ENCODE results near the gene PPM1H.

The PPM1H gene

DNA sequence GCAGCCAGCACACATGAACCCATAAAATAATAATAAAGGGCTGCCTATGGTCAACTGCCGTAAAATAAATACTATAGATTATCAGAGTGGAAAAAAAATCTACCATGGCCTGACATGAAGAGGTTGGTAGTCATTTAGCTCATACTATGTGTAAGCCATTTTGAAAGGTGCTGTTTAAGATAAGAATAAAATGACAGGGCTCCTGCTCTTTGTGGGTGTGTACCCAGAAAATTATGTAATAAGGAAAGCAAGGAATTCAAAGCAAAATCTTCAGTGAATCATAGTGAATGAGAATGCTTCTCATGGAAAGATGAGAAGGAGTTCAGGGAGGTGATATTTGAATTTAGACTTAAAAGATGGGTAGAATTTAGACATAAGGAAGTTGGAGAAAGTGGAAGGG lies 42.9 kb upstream of the PPM1H start:
- H4K20me1 ChIP-seq (ENCODE audit: insufficient read depth, low read length) = no peaks in the 10 kb centered on the region
- H3K27ac ChIP-seq (ENCODE audit: low read length) = no peak overlapping the region
- H3K4me2 ChIP-seq (ENCODE audit: low read length) = no peak overlapping the region
- no peak overlapping the region for H3K9ac ChIP-seq (ENCODE audit: low read length)
- no peak for TF ChIP-seq EZH2phosphoT487 (IDR thresholded peaks at IDR 0.05; ENCODE audit: low read depth)
- TF ChIP-seq, protein P1, sequence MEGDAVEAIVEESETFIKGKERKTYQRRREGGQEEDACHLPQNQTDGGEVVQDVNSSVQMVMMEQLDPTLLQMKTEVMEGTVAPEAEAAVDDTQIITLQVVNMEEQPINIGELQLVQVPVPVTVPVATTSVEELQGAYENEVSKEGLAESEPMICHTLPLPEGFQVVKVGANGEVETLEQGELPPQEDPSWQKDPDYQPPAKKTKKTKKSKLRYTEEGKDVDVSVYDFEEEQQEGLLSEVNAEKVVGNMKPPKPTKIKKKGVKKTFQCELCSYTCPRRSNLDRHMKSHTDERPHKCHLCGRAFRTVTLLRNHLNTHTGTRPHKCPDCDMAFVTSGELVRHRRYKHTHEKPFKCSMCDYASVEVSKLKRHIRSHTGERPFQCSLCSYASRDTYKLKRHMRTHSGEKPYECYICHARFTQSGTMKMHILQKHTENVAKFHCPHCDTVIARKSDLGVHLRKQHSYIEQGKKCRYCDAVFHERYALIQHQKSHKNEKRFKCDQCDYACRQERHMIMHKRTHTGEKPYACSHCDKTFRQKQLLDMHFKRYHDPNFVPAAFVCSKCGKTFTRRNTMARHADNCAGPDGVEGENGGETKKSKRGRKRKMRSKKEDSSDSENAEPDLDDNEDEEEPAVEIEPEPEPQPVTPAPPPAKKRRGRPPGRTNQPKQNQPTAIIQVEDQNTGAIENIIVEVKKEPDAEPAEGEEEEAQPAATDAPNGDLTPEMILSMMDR (IDR thresholded peaks at IDR 0.05; ENCODE audit: low read depth, low read length) = no peak
- no peak overlapping the region for H3K4me3 ChIP-seq (ENCODE audit: low read length)
- H3K36me3 ChIP-seq (replicated peaks; ENCODE audit: low read depth, low read length) = no peaks in the 10 kb centered on the region
- peaks cover 4% of the 10 kb centered on the region; the same call in 1 of the 2 replicates for H3K4me1 ChIP-seq (ENCODE audit: low read length)
- H3K9me3 ChIP-seq (ENCODE audit: insufficient read depth, low read length) = no peaks in the 10 kb centered on the region
- H3K27me3 ChIP-seq (ENCODE audit: low read depth, low read length) = no peaks in the 10 kb centered on the region; the same call in 1 of the 2 replicates
- no peaks in the 10 kb centered on the region for H3K79me2 ChIP-seq (ENCODE audit: low read length)
- H2AFZ ChIP-seq (ENCODE audit: low read depth, low read length) = no peak overlapping the region

DNA sequence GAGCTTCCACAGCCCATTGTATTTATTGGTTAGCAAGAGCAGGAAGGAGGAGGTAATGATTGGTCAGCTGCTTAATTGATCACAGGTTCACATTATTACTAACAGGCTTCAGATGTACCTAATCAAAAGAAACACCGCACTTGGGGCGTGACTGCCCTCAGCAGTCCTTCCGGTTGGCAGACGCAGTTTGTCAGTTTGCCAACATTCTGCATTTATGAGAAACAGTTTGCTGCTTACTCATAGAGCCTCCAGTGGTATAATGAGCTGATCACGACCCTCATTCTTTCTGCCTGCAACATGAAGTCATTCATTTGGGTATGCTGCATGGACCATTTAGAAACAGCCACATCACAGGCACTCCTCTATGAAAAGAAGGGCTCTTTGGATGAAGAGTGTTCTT lies 42.5 kb upstream of the PPM1H start:
- TF ChIP-seq, protein P1 (IDR thresholded peaks at IDR 0.05; ENCODE audit: low read depth, low read length) = no peak
- TF ChIP-seq EZH2phosphoT487 (IDR thresholded peaks at IDR 0.05; ENCODE audit: low read depth) = no peak
- Histone ChIP-seq H3K9ac (ENCODE audit: low read length) (no peak overlapping the region), H3K27me3 (ENCODE audit: low read depth, low read length) (no peaks in the 10 kb centered on the region; the same call in 1 of the 2 replicates), H3K36me3 (replicated peaks; ENCODE audit: low read depth, low read length) (no peaks in the 10 kb centered on the region), H3K27ac (ENCODE audit: low read length) (no peak overlapping the region), H3K79me2 (ENCODE audit: low read length) (no peaks in the 10 kb centered on the region), H3K9me3 (ENCODE audit: insufficient read depth, low read length) (no peaks in the 10 kb centered on the region), H2AFZ (ENCODE audit: low read depth, low read length) (no peak overlapping the region), H3K4me2 (ENCODE audit: low read length) (no peak overlapping the region), H3K4me1 (ENCODE audit: low read length) (peaks cover 4% of the 10 kb centered on the region; the same call in 1 of the 2 replicates), H3K4me3 (ENCODE audit: low read length) (no peak overlapping the region), H4K20me1 (ENCODE audit: insufficient read depth, low read length) (no peaks in the 10 kb centered on the region)

DNA sequence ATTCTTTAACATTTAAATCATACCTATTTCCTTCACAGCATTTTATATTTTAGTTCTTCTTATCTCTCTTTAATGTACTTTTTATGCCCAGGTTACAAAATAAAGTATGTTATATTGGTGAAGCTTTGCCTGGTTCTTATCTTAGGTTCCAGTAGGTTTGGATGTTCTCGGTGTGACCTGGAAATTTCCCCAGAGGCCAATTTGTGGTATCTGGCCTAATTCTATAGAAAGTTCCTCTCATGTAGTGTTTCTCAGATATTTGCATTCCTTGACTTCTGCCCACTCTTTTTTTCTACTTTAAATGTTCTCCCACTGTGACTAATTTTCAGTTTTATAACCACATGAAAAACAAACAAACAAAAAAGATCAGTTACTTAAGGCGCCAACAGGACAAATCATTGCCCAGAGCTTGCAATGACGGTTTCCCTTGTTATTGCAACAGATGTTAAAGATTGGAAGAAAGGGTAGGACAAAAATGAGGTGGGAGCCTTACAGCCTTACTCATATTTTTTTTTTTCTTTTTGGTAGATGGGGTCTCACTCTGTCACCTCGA lies 41.2 kb upstream of the PPM1H start:
- Histone ChIP-seq H2AFZ (ENCODE audit: low read depth, low read length) (no peak overlapping the region), H4K20me1 (ENCODE audit: insufficient read depth, low read length) (no peaks in the 10 kb centered on the region), H3K79me2 (ENCODE audit: low read length) (no peaks in the 10 kb centered on the region), H3K9ac (ENCODE audit: low read length) (no peak overlapping the region), H3K4me2 (ENCODE audit: low read length) (no peak overlapping the region), H3K36me3 (replicated peaks; ENCODE audit: low read depth, low read length) (no peaks in the 10 kb centered on the region), H3K9me3 (ENCODE audit: insufficient read depth, low read length) (no peaks in the 10 kb centered on the region), H3K27ac (ENCODE audit: low read length) (no peak overlapping the region), H3K27me3 (ENCODE audit: low read depth, low read length) (no peaks in the 10 kb centered on the region; the same call in 1 of the 2 replicates), H3K4me3 (ENCODE audit: low read length) (no peak overlapping the region), H3K4me1 (ENCODE audit: low read length) (peaks cover 4% of the 10 kb centered on the region; the same call in 1 of the 2 replicates)
- TF ChIP-seq EZH2phosphoT487 (IDR thresholded peaks at IDR 0.05; ENCODE audit: low read depth) = no peak
- TF ChIP-seq, protein P1 (IDR thresholded peaks at IDR 0.05; ENCODE audit: low read depth, low read length) = no peak

DNA sequence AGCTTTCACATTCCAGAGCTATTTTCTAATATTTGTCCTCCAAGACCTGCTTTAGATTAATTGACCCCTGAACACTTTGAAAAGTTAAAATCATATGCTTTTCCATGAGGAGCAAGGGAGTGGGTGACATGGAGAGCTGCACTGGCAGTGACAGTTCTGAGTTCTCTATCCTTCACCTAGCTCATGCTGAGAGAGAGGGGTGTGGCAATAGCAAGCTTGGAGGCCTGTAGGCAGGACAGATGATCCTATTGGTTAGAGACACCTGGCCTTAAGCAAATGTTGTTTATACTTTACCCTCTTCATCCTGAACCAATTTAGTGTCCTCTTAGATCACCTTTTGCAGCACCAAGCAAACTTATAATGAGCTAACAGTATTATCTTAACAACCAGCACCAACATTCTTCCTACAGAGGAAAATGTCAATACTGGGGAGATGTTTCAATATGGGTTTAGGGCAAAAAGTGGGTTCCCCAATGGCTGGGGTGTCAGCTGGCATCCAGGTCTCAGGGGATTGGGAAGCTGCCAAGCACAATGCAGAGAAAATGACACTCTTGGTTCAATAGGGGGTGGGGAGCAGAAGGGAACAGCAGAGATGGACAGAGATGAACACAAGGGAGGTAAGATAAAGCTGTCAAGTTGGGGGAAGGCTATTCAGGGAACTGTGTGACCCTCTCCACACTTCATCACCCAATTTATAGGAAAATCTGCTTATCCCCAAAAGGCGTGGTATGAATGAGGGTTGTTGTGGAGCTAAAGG lies 37.0 kb upstream of the PPM1H start:
- Histone ChIP-seq H3K4me3 (ENCODE audit: low read length) (no peak overlapping the region), H4K20me1 (ENCODE audit: insufficient read depth, low read length) (no peaks in the 10 kb centered on the region), H3K36me3 (replicated peaks; ENCODE audit: low read depth, low read length) (no peaks in the 10 kb centered on the region), H3K4me1 (ENCODE audit: low read length) (peaks cover 6% of the 10 kb centered on the region), H3K79me2 (ENCODE audit: low read length) (no peaks in the 10 kb centered on the region), H3K4me2 (ENCODE audit: low read length) (no peak overlapping the region), H3K9me3 (ENCODE audit: insufficient read depth, low read length) (no peaks in the 10 kb centered on the region), H3K27ac (ENCODE audit: low read length) (no peak overlapping the region), H3K9ac (ENCODE audit: low read length) (no peak overlapping the region), H2AFZ (ENCODE audit: low read depth, low read length) (no peak overlapping the region), H3K27me3 (ENCODE audit: low read depth, low read length) (no peaks in the 10 kb centered on the region; the same call in 1 of the 2 replicates)
- no peak for TF ChIP-seq EZH2phosphoT487 (IDR thresholded peaks at IDR 0.05; ENCODE audit: low read depth)
- TF ChIP-seq, protein P1 (IDR thresholded peaks at IDR 0.05; ENCODE audit: low read depth, low read length) = no peak

Measured in OCI-LY3 (cell line).